Glutamatergic neuron (in vitro differentiated cells): ENCODE results near the gene PAPPA. TPM values are rescaled to one million over a fixed set of nuclear protein-coding genes. Genes with fewer than 3 reads are reported as not detected.
A peak's percentile ranks its signal among the peaks of the same experiment; 100 is the strongest.

ENCODE experiments used
- DNase-seq: peaks from one replicate; pipeline ENCODE4 v3.0.0; 2022
- H3K27ac Mint-ChIP-seq: one replicate; pipeline ENCODE4 v1.8.0; 2020; ENCODE audit warnings: mild to moderate bottlenecking, mixed read lengths, inconsistent platforms; ENCODE audit not compliant: unreplicated experiment
- H3K27me3 Mint-ChIP-seq: one replicate; pipeline ENCODE4 v1.8.0; 2020; ENCODE audit warnings: mild to moderate bottlenecking, moderate library complexity, mixed read lengths, inconsistent platforms; ENCODE audit not compliant: unreplicated experiment
- H3K36me3 Mint-ChIP-seq: one replicate; pipeline ENCODE4 v1.8.0; 2020; ENCODE audit warnings: mild to moderate bottlenecking, mixed read lengths, inconsistent platforms; ENCODE audit not compliant: unreplicated experiment
- H3K4me1 Mint-ChIP-seq: one replicate; pipeline ENCODE4 v1.8.0; 2020; ENCODE audit warnings: mild to moderate bottlenecking, low read depth, mixed read lengths, inconsistent platforms; ENCODE audit not compliant: unreplicated experiment
- H3K4me3 Mint-ChIP-seq: one replicate; pipeline ENCODE4 v1.8.0; 2020; ENCODE audit warnings: mild to moderate bottlenecking, mixed read lengths, inconsistent platforms; ENCODE audit not compliant: unreplicated experiment
- H3K9me3 Mint-ChIP-seq: one replicate; pipeline ENCODE4 v1.8.0; 2020; ENCODE audit warnings: mild to moderate bottlenecking, moderate library complexity, mixed read lengths, inconsistent platforms; ENCODE audit not compliant: unreplicated experiment
- CTCF ChIP-seq: fragments of 200-600 bp; sonication (generic); IDR thresholded peaks from one replicate; pipeline ENCODE4 v1.5.0; 2021; ENCODE audit not compliant: partially characterized antibody, unreplicated experiment
- total RNA-seq: library from RNA; stranded (reverse); fragmentation: NEBNext Ultra II Directional; extraction: Animal tissue kit (Norgen Biotek cat#: 25700); gene quantifications from one replicate; pipeline ENCODE4 v1.2.1, GENCODE V29; 2021; ENCODE audit not compliant: unreplicated experiment

Gene PAPPA
- total RNA-seq, 1 donor from 2014 or later = 10.5 TPM

- no peak for TF ChIP-seq CTCF
- H3K4me1 Mint-ChIP-seq = peaks cover 22% of the 10 kb centered on the region
- H3K27ac Mint-ChIP-seq = no peak overlapping the region
- no peaks in the 10 kb centered on the region for H3K36me3 Mint-ChIP-seq
- H3K9me3 Mint-ChIP-seq = peaks cover 1% of the 10 kb centered on the region
- no peak for DNase-seq
- H3K27me3 Mint-ChIP-seq = peaks cover 4% of the 10 kb centered on the region
- no peak overlapping the region for H3K4me3 Mint-ChIP-seq
Observed at GRCh38 chr9:116279230-116279629, 125.6 kb downstream of the PAPPA start.

DNA sequence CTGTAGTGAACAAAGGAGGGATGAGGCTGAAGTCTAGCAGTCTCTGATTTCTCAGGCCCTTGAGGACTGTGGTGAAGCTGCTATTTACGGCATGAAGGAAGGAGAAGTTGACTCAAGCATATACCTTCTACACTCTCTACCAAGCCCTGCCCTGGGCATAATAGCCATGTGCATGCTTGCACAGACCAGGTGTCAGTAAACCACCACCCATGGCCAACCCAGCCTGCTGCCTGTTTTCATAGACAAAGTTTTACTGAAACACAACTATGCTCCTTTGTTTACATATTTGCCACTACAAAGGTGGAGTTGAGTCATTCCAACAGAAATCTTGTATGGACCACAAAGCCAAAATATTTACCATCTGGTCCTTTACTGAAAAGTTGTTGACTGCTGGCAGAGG lies 126.9 kb downstream of the PAPPA start:
- Mint-ChIP-seq H3K36me3 (no peaks in the 10 kb centered on the region), H3K27me3 (peaks cover 4% of the 10 kb centered on the region), H3K4me3 (no peak overlapping the region), H3K9me3 (peaks cover 1% of the 10 kb centered on the region), H3K27ac (no peak overlapping the region), H3K4me1 (peaks cover 29% of the 10 kb centered on the region)
- no peak for TF ChIP-seq CTCF
- no peak for DNase-seq

- no peak overlapping the region for H3K4me3 Mint-ChIP-seq
- no peak overlapping the region for H3K27ac Mint-ChIP-seq
- no peak for DNase-seq
- TF ChIP-seq CTCF = no peak
- peaks cover 4% of the 10 kb centered on the region for H3K27me3 Mint-ChIP-seq
- H3K4me1 Mint-ChIP-seq = peaks cover 26% of the 10 kb centered on the region
- H3K9me3 Mint-ChIP-seq = peaks cover 1% of the 10 kb centered on the region
- no peaks in the 10 kb centered on the region for H3K36me3 Mint-ChIP-seq
Observed at GRCh38 chr9:116282597-116282996, 129.0 kb downstream of the PAPPA start.

GRCh38 chr9:116284518-116284917 lies 130.9 kb downstream of the PAPPA start:
- Mint-ChIP-seq H3K4me3 (no peak overlapping the region), H3K9me3 (peaks cover 1% of the 10 kb centered on the region), H3K4me1 (peaks cover 21% of the 10 kb centered on the region), H3K27ac (no peak overlapping the region), H3K27me3 (peaks cover 3% of the 10 kb centered on the region), H3K36me3 (no peaks in the 10 kb centered on the region)
- no peak for TF ChIP-seq CTCF
- DNase-seq = no peak

DNA sequence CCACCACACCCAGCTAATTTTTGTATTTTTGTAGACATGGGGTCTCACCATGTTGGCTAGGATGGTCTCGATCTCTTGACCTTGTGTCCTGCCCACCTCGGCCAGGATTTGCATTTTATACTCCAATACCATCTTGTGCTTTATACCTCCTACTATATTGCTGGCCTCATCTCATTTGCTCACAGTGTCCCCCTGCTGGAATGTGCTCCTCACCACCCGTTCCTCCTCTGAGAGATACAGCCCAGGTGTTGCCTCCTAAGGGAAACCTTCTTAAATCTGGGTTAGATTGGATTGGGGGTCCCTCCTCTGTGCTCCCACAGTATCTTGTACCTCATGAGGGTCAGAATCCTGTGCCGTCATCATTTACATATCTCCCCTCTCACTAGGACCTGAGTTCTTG lies 131.7 kb downstream of the PAPPA start:
- Mint-ChIP-seq H3K36me3 (no peaks in the 10 kb centered on the region), H3K27ac (no peak overlapping the region), H3K4me1 (peaks cover 16% of the 10 kb centered on the region), H3K4me3 (no peak overlapping the region), H3K27me3 (no peaks in the 10 kb centered on the region), H3K9me3 (peaks cover 1% of the 10 kb centered on the region)
- no peak for DNase-seq
- peak; percentile 21 for TF ChIP-seq CTCF
